HS-27A (cell line): ENCODE results near the gene OXCT1.
A peak's percentile ranks its signal among the peaks of the same experiment; 100 is the strongest.
"Not testable (repeated sequence)": the region's sequence is repeated elsewhere in the genome, so short reads cannot be mapped to it uniquely, and the experiment has no call there.

Experiments
- DNase-seq: peaks from one replicate; pipeline ENCODE4 v3.0.0-alpha.2; 2012; ENCODE audit warnings: low read depth, missing footprints

Gene OXCT1

GRCh38 chr5:41874512-41875060 lies 4.4 kb upstream of the OXCT1 start:
- DNase-seq = no peak

- DNase-seq = no peak
Measured at GRCh38 chr5:41871852-41872251, 1.6 kb upstream of the OXCT1 start.

GRCh38 chr5:41870627-41871048 lies 413 bp upstream of the OXCT1 start:
- DNase-seq = no peak

GRCh38 chr5:41869151-41869723 lies 988 bp downstream of the OXCT1 start:
- DNase-seq = peak; percentile 22

- no peak for DNase-seq
Measured at GRCh38 chr5:41863871-41864486, 6.2 kb downstream of the OXCT1 start.

GRCh38 chr5:41858890-41859289 lies 11.3 kb downstream of the OXCT1 start:
- DNase-seq = no peak

- DNase-seq = no peak
Measured at GRCh38 chr5:41857989-41858388, 12.2 kb downstream of the OXCT1 start.

GRCh38 chr5:41856644-41857491 lies 13.4 kb downstream of the OXCT1 start:
- peak; percentile 40 for DNase-seq

- no peak for DNase-seq
Measured at GRCh38 chr5:41852293-41852692, 17.9 kb downstream of the OXCT1 start.

GRCh38 chr5:41851116-41851515 lies 19.1 kb downstream of the OXCT1 start:
- no peak for DNase-seq

- DNase-seq = no peak
Measured at GRCh38 chr5:41848983-41849382, 21.2 kb downstream of the OXCT1 start.

GRCh38 chr5:41845751-41846150 lies 24.5 kb downstream of the OXCT1 start:
- not testable (repeated sequence) for DNase-seq

- no peak for DNase-seq
Measured at GRCh38 chr5:41844502-41844901, 25.7 kb downstream of the OXCT1 start.

- DNase-seq = peak; percentile 33
Measured at GRCh38 chr5:41843456-41844370, 26.5 kb downstream of the OXCT1 start.

- no peak for DNase-seq
Measured at GRCh38 chr5:41842777-41843176, 27.4 kb downstream of the OXCT1 start.

- DNase-seq = no peak
Measured at GRCh38 chr5:41841325-41841724, 28.9 kb downstream of the OXCT1 start.

GRCh38 chr5:41840251-41840650 lies 30.0 kb downstream of the OXCT1 start:
- no peak for DNase-seq

- no peak for DNase-seq
Measured at GRCh38 chr5:41837793-41838192, 32.4 kb downstream of the OXCT1 start.

- peak; percentile 64 for DNase-seq
Measured at GRCh38 chr5:41835645-41836044, 34.6 kb downstream of the OXCT1 start.

- DNase-seq = no peak
Measured at GRCh38 chr5:41834506-41834905, 35.7 kb downstream of the OXCT1 start.

- DNase-seq = no peak
Measured at GRCh38 chr5:41832430-41832829, 37.8 kb downstream of the OXCT1 start.

GRCh38 chr5:41831155-41831554 lies 39.1 kb downstream of the OXCT1 start:
- no peak for DNase-seq
